GM23248 (cell line): ENCODE data around the gene LCORL. TPM values are rescaled to one million over a fixed set of nuclear protein-coding genes. Genes with fewer than 3 reads are reported as not detected.
A peak's percentile ranks its signal among the peaks of the same experiment; 100 is the strongest.

Experiments used
- DNase-seq: peaks from one replicate; pipeline ENCODE4 v3.0.0-alpha.2; 2015
- H2AFZ ChIP-seq: fragments of 200-600 bp; sonication (generic); 2 replicates; pipeline ENCODE4 v1.6.1; 2016; ENCODE audit warnings: antibody characterized with exemption
- H3F3A ChIP-seq: fragments of 200-600 bp; sonication (generic); 2 replicates; pipeline ENCODE4 v1.6.1; 2016; ENCODE audit warnings: mild to moderate bottlenecking, antibody characterized with exemption, mixed run types; ENCODE audit not compliant: insufficient read depth
- H3K27ac ChIP-seq: fragments of 200-600 bp; sonication (generic); 2 replicates; pipeline ENCODE4 v1.5.1; 2016; ENCODE audit warnings: mild to moderate bottlenecking
- H3K27me3 ChIP-seq: fragments of 200-600 bp; sonication (generic); replicated peaks from 2 replicates; pipeline ENCODE4 v1.6.1; 2016; ENCODE audit warnings: mild to moderate bottlenecking; ENCODE audit not compliant: insufficient read depth
- H3K36me3 ChIP-seq: fragments of 200-600 bp; sonication (generic); 2 replicates; pipeline ENCODE4 v1.6.1; 2016; ENCODE audit warnings: low read depth, mild to moderate bottlenecking
- H3K4me1 ChIP-seq: fragments of 200-600 bp; sonication (generic); 2 replicates; pipeline ENCODE4 v1.6.1; 2016; ENCODE audit warnings: mild to moderate bottlenecking; ENCODE audit not compliant: insufficient read depth
- H3K4me2 ChIP-seq: fragments of 200-600 bp; sonication (generic); one replicate; pipeline ENCODE4 v1.6.1; 2016; ENCODE audit warnings: mild to moderate bottlenecking; ENCODE audit not compliant: unreplicated experiment
- H3K4me3 ChIP-seq: fragments of 200-600 bp; sonication (generic); 2 replicates; pipeline ENCODE4 v1.5.1; 2016; ENCODE audit warnings: mild to moderate bottlenecking
- H3K79me2 ChIP-seq: fragments of 200-600 bp; sonication (generic); 2 replicates; pipeline ENCODE4 v1.6.1; 2016; ENCODE audit warnings: mild to moderate bottlenecking; ENCODE audit not compliant: insufficient read depth
- H3K9ac ChIP-seq: fragments of 200-600 bp; sonication (generic); 2 replicates; pipeline ENCODE4 v1.6.1; 2016; ENCODE audit warnings: mild to moderate bottlenecking
- H3K9me2 ChIP-seq: fragments of 200-600 bp; sonication (generic); 2 replicates; pipeline ENCODE4 v1.6.1; 2016; ENCODE audit warnings: mixed run types, mild to moderate bottlenecking, moderate library complexity; ENCODE audit not compliant: insufficient read depth
- H3K9me3 ChIP-seq: fragments of 200-600 bp; sonication (generic); one replicate; pipeline ENCODE4 v1.6.1; 2017; ENCODE audit warnings: low read depth
- H4K20me1 ChIP-seq: fragments of 200-600 bp; sonication (generic); 2 replicates; pipeline ENCODE4 v1.6.0; 2016; ENCODE audit not compliant: insufficient read depth
- EZH2 ChIP-seq: fragments of 200-600 bp; sonication (generic); IDR thresholded peaks from 2 replicates; pipeline ENCODE4 v1.6.1; 2018; ENCODE audit warnings: antibody characterized with exemption, mild to moderate bottlenecking; ENCODE audit not compliant: insufficient read depth, poor library complexity, severe bottlenecking
- EZH2phosphoT487 ChIP-seq: fragments of 200-600 bp; sonication (generic); IDR thresholded peaks from 2 replicates; pipeline ENCODE4 v1.6.1; 2018; ENCODE audit warnings: antibody characterized with exemption, moderate library complexity, mild to moderate bottlenecking, low read depth; ENCODE audit not compliant: insufficient read depth
- WGBS, 2 experiments: methylation state at CpG; one replicate each; pipeline ENCODE4 v1.1.6; 2015 to 2017; ENCODE audit warnings: low lambda C conversion rate in 2 of 2, low coverage in 1 of 2; ENCODE audit errors: missing lambda C conversion rate in 2 of 2; 5-methylcytosine and 5-hydroxymethylcytosine counted together
- in situ Hi-C: fragments of 300-500 bp; cut with MboI; formaldehyde crosslinking; loops from 2 replicates; pipeline ENCODE4 v1.15.0; 2020
- polyA plus RNA-seq: library from polyadenylated mRNA; unstranded; fragments of >200 nt; fragmentation: Nextera tagmentation; extraction: Ambion mirVana; gene quantifications from 2 replicates; pipeline ENCODE4 v1.2.1, GENCODE V29; 2016
- total RNA-seq: library from RNA; depleted of rRNA; stranded (reverse); fragments of >200 nt; shearing (Covaris generic); gene quantifications from 2 replicates; pipeline ENCODE4 v1.2.3, GENCODE V29; 2014

LCORL gene
- total and polyA plus RNA-seq, 2 experiments from 2014 or later, result 5.0 to 6.2 TPM

DNA sequence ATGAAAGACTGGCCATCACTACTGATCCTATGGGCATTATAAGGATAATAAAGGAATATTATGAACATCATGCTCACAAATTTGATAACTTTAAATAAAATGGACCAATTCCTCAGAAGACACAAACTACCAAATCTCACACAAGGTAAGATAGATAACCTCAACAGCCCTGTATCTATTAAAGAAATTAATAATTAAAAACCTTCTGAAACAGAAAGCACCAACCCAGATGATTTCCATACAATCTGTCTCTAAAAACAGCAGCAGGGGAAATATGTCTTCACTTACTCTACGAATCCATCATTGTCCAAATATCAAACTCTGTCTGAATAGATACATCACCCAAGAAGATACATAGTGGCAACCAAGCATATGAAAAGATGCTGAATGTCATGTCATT is 55.2 kb downstream of the LCORL start:
- 0 out of 2 replicates have a peak, but pooled peaks cover 3% of the 10 kb centered on the region for H3K36me3 ChIP-seq
- no peak overlapping the region for H3K27ac ChIP-seq
- no peaks in the 10 kb centered on the region; the same call in 1 of the 2 replicates for H3K79me2 ChIP-seq
- 97 to 100% methylated on average over 1 of the region's 1 CpG for WGBS, 2 experiments
- no peaks in the 10 kb centered on the region for H3K27me3 ChIP-seq
- no peaks in the 10 kb centered on the region for H3K9me3 ChIP-seq
- no peak for TF ChIP-seq EZH2
- no peak for TF ChIP-seq EZH2phosphoT487
- in situ Hi-C loops, result no loop called here
- H3F3A ChIP-seq, result no peaks in the 10 kb centered on the region
- H3K9ac ChIP-seq, result no peak overlapping the region
- no peak overlapping the region for H3K4me3 ChIP-seq
- no peaks in the 10 kb centered on the region for H4K20me1 ChIP-seq
- H3K4me1 ChIP-seq, result no peaks in the 10 kb centered on the region
- DNase-seq, result no peak
- no peaks in the 10 kb centered on the region for H3K9me2 ChIP-seq
- H2AFZ ChIP-seq, result no peak overlapping the region
- no peak overlapping the region for H3K4me2 ChIP-seq

DNA sequence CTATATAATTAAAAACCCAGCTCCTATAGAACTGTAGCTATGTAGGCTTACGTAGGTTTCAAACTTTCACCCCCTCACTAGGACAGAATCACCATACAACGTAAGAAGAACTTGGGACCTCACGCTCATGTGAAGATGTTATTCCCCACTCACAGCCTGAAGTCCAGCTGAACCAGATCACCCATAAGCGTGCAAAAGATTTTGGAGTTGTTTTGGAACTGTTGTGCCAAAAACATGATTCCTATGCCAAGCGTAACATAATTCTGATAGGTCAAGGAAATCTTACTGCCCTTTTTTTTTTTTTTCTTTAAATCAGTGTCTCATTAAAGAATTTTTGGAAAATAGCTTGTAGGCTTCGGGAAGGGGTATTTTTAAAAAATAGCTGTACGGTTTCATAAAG is 57.0 kb downstream of the LCORL start:
- in situ Hi-C loops, result no loop called here

DNA sequence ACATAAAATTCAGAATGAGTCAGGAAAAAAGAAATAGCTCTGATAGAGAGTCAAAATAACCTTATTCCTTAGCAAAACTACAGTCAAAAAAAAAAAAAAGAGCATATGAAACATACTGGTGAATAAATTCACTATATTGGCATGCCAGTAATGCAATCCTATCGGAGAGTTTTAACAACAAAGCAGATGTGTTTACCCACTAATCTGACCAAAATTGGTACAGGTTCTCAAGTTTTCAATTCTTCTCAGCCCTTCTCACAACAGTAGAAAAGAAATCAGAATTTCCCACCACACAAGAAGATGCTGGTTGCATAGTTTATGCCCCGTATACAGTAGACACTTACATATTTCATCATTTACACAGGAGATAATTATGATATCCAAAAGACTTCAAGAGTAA is 59.4 kb downstream of the LCORL start:
- Histone ChIP-seq H3K4me1 (peaks cover 10% of the 10 kb centered on the region), H3K9me2 (no peaks in the 10 kb centered on the region), H3K4me3 (no peak overlapping the region), H3K9me3 (no peaks in the 10 kb centered on the region), H2AFZ (no peak overlapping the region), H3K36me3 (0 out of 2 replicates have a peak, but pooled peaks cover 6% of the 10 kb centered on the region), H3K4me2 (no peak overlapping the region), H3K27me3 (no peaks in the 10 kb centered on the region), H3F3A (no peaks in the 10 kb centered on the region), H4K20me1 (no peaks in the 10 kb centered on the region), H3K79me2 (no peaks in the 10 kb centered on the region; the same call in 1 of the 2 replicates), H3K9ac (no peak overlapping the region), H3K27ac (no peak overlapping the region)
- in situ Hi-C loops, result no loop called here
- DNase-seq, result peak; percentile 2
- no peak for TF ChIP-seq EZH2phosphoT487
- no peak for TF ChIP-seq EZH2
- 81 to 83% methylated on average over 2 of the region's 2 CpGs for WGBS, 2 experiments

More for the DNA sequence above, 57.0 kb downstream of the LCORL start:
- Histone ChIP-seq H3K9me3 (no peaks in the 10 kb centered on the region), H3K27ac (no peak overlapping the region), H3K9me2 (no peaks in the 10 kb centered on the region), H4K20me1 (no peaks in the 10 kb centered on the region), H3K4me3 (no peak overlapping the region), H3K4me2 (no peak overlapping the region), H3K4me1 (no peaks in the 10 kb centered on the region), H3K36me3 (0 out of 2 replicates have a peak, but pooled peaks cover 6% of the 10 kb centered on the region), H3K9ac (no peak overlapping the region), H3K79me2 (no peaks in the 10 kb centered on the region; the same call in 1 of the 2 replicates), H3F3A (no peaks in the 10 kb centered on the region), H2AFZ (no peak overlapping the region), H3K27me3 (no peaks in the 10 kb centered on the region)
- no peak for TF ChIP-seq EZH2
- TF ChIP-seq EZH2phosphoT487, result no peak
- DNase-seq, result no peak
- 95 to 96% methylated on average over 7 of the region's 7 CpGs for WGBS, 2 experiments

DNA sequence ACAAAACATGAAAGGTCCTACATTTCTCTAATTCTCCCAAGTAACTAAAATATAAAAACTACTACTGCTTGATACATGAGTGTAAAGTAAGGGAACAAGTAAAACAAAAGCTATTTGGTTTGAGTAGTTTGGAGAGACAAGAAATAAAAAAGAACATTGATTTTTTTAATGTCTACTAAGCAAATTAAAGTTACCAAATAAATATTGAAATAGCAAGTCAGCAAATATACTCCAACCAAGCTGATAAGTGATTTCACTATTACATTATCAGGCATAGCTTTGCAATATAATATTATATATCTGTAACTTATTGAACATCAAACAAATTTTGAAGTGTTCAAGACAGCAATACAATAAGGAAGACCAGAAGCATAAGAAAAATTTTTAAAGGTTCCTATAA is 60.3 kb downstream of the LCORL start:
- no peak for DNase-seq
- Histone ChIP-seq H3K4me3 (no peak overlapping the region), H3K4me1 (peaks cover 10% of the 10 kb centered on the region), H3K36me3 (0 out of 2 replicates have a peak, but pooled peaks cover 6% of the 10 kb centered on the region), H3K9ac (no peak overlapping the region), H3K27ac (no peak overlapping the region), H3K9me2 (no peaks in the 10 kb centered on the region), H3K4me2 (no peak overlapping the region), H4K20me1 (no peaks in the 10 kb centered on the region), H3K9me3 (no peaks in the 10 kb centered on the region), H3F3A (no peaks in the 10 kb centered on the region), H2AFZ (no peak overlapping the region), H3K27me3 (no peaks in the 10 kb centered on the region), H3K79me2 (no peaks in the 10 kb centered on the region; the same call in 1 of the 2 replicates)
- no peak for TF ChIP-seq EZH2
- no peak for TF ChIP-seq EZH2phosphoT487
- in situ Hi-C loops, result no loop called here

DNA sequence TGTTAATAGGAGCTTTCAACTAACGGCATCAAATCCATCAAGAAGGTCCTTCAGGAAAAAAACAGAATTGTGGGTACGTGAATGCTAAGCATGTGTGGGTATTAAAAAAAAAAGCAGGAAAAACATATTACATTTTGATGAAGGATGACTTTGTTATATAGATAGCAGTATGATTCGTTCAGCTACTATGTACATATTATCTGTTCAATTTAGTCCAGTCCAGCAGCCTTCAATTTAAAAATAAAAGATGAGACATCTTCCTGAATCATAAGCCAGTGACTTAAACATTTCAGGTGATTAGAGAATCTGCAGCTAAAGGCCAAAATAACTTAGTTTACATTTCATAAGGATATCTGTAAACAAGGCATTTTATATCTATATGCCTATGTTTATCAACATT is 63.4 kb downstream of the LCORL start:
- Histone ChIP-seq H4K20me1 (no peaks in the 10 kb centered on the region), H3K9me2 (no peaks in the 10 kb centered on the region), H3K4me2 (no peak overlapping the region), H3F3A (no peaks in the 10 kb centered on the region), H3K79me2 (no peaks in the 10 kb centered on the region), H3K36me3 (0 out of 2 replicates have a peak, but pooled peaks cover 6% of the 10 kb centered on the region), H3K27ac (no peak overlapping the region), H3K4me1 (peaks cover 10% of the 10 kb centered on the region), H3K27me3 (no peaks in the 10 kb centered on the region), H3K4me3 (no peak overlapping the region), H3K9me3 (no peaks in the 10 kb centered on the region), H3K9ac (no peak overlapping the region), H2AFZ (no peak overlapping the region)
- DNase-seq, result peak; percentile 15
- no peak for TF ChIP-seq EZH2phosphoT487
- in situ Hi-C loops, result no loop called here
- 85 to 88% methylated on average over 3 of the region's 3 CpGs for WGBS, 2 experiments
